Fibroblast of lung (primary cell): ENCODE data around the gene DNAAF1.

Experiments
- EZH2 ChIP-seq: IDR thresholded peaks from 2 replicates; pipeline ENCODE4 v1.5.1; 2012; ENCODE audit warnings: low read length, control low read depth, mild to moderate bottlenecking; ENCODE audit errors: missing control alignments
- TF ChIP-seq, protein P1 (sequence below), 2 donors: IDR thresholded peaks in 1 of 2; conservative IDR thresholded peaks in 1 of 2; 1 replicate in 1 of 2; 2 replicates in 1 of 2; pipeline ENCODE4 v1.5.1; 2011 to 2012; ENCODE audit warnings: low read length in 2 of 2, control low read depth in 1 of 2, inconsistent platforms in 1 of 2, low read depth in 1 of 2, mild to moderate bottlenecking in 1 of 2

- TF ChIP-seq, protein P1, sequence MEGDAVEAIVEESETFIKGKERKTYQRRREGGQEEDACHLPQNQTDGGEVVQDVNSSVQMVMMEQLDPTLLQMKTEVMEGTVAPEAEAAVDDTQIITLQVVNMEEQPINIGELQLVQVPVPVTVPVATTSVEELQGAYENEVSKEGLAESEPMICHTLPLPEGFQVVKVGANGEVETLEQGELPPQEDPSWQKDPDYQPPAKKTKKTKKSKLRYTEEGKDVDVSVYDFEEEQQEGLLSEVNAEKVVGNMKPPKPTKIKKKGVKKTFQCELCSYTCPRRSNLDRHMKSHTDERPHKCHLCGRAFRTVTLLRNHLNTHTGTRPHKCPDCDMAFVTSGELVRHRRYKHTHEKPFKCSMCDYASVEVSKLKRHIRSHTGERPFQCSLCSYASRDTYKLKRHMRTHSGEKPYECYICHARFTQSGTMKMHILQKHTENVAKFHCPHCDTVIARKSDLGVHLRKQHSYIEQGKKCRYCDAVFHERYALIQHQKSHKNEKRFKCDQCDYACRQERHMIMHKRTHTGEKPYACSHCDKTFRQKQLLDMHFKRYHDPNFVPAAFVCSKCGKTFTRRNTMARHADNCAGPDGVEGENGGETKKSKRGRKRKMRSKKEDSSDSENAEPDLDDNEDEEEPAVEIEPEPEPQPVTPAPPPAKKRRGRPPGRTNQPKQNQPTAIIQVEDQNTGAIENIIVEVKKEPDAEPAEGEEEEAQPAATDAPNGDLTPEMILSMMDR (conservative IDR thresholded peaks at IDR 0.05 in 1 of 2, IDR thresholded peaks at IDR 0.05 in 1 of 2; ENCODE audit: low read depth in 1 of 2, low read length in 2 of 2), result no peak
- no peak for TF ChIP-seq EZH2
These were observed 80.9 kb downstream of the DNAAF1 start for GRCh38 chr16:84226026-84226425.
